PFSK-1 (cell line): ENCODE measurements around the gene TGIF2.

Experiments used
- FOXP2 ChIP-seq: optimal IDR thresholded peaks from 2 replicates; pipeline ENCODE3; 2011; ENCODE audit warnings: borderline replicate concordance, control low read depth, inconsistent platforms; ENCODE audit not compliant: insufficient read depth; ENCODE audit errors: extremely low read length, extremely low read depth
- POLR2AphosphoS5 ChIP-seq: IDR thresholded peaks from 2 replicates; pipeline ENCODE4 v1.6.1; 2012; ENCODE audit warnings: low read depth, mild to moderate bottlenecking, control low read depth, low read length, moderate library complexity
- SIN3A ChIP-seq: IDR thresholded peaks from 2 replicates; pipeline ENCODE4 v1.6.1; 2012; ENCODE audit warnings: mild to moderate bottlenecking, low read length, moderate library complexity, borderline replicate concordance; ENCODE audit not compliant: insufficient read depth
- TAF1 ChIP-seq: IDR thresholded peaks from 2 replicates; pipeline ENCODE4 v1.6.1; 2012; ENCODE audit warnings: low read length, control low read depth, borderline replicate concordance; ENCODE audit not compliant: insufficient read depth
- TF ChIP-seq, protein P1 (sequence below), 2 experiments: IDR thresholded peaks; 2 replicates each; pipeline versions ENCODE4 v1.6.1 to v1.8.0; 2011 to 2012; ENCODE audit warnings: low read depth in 2 of 2, low read length in 2 of 2, control low read depth in 1 of 2, inconsistent platforms in 1 of 2, mild to moderate bottlenecking in 1 of 2, moderate library complexity in 1 of 2; ENCODE audit not compliant: insufficient read depth in 1 of 2

Gene TGIF2

DNA sequence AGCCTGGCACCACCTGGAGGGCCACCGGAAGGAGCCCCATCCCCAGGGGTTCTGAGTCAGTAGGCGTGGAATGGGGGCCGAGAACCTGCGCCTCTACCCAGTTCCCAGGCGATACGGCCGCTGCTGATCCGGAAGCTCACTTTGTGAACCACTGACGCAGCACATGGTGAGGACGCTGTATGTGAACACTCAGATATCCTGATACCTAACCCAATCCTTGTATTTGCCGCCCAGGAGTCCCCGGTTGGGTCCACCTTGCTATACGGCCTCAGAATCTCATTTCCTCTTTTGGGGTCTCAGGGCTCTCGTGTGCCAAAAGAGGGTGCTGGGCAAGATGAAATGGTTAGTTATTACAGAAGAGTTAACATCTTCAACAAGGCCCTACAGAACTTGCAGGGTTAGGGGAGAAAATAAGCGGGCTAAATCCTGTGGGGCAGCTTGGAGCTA is 31.6 kb downstream of the TGIF2 start:
- TF ChIP-seq, protein P1, sequence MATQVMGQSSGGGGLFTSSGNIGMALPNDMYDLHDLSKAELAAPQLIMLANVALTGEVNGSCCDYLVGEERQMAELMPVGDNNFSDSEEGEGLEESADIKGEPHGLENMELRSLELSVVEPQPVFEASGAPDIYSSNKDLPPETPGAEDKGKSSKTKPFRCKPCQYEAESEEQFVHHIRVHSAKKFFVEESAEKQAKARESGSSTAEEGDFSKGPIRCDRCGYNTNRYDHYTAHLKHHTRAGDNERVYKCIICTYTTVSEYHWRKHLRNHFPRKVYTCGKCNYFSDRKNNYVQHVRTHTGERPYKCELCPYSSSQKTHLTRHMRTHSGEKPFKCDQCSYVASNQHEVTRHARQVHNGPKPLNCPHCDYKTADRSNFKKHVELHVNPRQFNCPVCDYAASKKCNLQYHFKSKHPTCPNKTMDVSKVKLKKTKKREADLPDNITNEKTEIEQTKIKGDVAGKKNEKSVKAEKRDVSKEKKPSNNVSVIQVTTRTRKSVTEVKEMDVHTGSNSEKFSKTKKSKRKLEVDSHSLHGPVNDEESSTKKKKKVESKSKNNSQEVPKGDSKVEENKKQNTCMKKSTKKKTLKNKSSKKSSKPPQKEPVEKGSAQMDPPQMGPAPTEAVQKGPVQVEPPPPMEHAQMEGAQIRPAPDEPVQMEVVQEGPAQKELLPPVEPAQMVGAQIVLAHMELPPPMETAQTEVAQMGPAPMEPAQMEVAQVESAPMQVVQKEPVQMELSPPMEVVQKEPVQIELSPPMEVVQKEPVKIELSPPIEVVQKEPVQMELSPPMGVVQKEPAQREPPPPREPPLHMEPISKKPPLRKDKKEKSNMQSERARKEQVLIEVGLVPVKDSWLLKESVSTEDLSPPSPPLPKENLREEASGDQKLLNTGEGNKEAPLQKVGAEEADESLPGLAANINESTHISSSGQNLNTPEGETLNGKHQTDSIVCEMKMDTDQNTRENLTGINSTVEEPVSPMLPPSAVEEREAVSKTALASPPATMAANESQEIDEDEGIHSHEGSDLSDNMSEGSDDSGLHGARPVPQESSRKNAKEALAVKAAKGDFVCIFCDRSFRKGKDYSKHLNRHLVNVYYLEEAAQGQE (IDR thresholded peaks at IDR 0.05; ENCODE audit: insufficient read depth in 1 of 2, low read depth in 2 of 2, low read length in 2 of 2): no peak
- TF ChIP-seq FOXP2 (no peak), SIN3A (no peak), TAF1 (no peak), POLR2AphosphoS5 (no peak)

- TF ChIP-seq POLR2AphosphoS5 (peak; percentile 76), FOXP2 (peak; percentile 91), SIN3A (0 out of 2 replicates have a peak, but pooled peaks have one; percentile 36)
- TF ChIP-seq, protein P1 (IDR thresholded peaks at IDR 0.05; ENCODE audit: insufficient read depth in 1 of 2, low read depth in 2 of 2, low read length in 2 of 2): no peak
Observed at GRCh38 chr20:36605399-36606157, 32.2 kb downstream of the TGIF2 start, which contains the start of gene RAB5IF. Gene RAB5IF (plus strand): TSS chr20:36605779. CDS start chr20:36605952, 173 bp downstream.

GRCh38 chr20:36606158-36607066 is 33.0 kb downstream of the TGIF2 start:
- TF ChIP-seq FOXP2 (no peak), POLR2AphosphoS5 (no peak), SIN3A (no peak), TAF1 (no peak)
- TF ChIP-seq, protein P1 (IDR thresholded peaks at IDR 0.05; ENCODE audit: insufficient read depth in 1 of 2, low read depth in 2 of 2, low read length in 2 of 2): no peak

DNA sequence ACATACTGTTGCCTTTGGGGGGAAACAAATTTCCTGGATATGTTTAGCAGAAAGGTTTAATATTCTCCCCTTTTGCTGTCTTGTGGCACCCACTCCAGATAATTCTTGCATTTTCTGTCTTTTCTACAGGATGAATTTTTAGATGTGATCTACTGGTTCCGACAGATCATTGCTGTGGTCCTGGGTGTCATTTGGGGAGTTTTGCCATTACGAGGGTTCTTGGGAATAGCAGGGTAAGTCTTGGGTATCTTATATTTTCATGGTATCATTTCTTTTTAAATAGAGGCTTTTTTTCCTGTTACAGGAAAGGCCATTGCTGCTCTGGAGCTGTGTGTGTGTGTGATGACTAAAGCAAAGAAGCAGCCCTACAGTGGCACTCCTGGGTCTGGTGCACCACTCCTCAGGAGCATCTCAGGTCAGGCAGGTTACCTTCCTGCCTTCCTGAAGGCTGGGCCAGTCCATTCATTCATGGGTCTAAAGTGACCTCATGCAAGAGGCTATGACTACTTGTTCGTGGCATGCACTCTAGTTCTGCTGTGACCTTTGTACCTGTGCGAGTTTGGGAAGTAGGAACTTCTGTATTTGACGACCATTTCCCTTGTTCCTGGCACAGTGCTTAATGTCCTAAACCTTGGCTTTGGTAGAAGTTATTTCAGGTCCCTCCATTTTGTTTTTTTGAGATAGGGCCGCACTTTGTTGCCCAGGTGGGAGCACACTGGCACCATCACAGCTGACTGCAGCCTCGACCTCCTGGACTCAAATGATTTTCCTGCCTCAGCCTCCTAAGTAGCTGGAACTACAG is 34.4 kb downstream of the TGIF2 start:
- no peak for TF ChIP-seq POLR2AphosphoS5
- TF ChIP-seq TAF1: no peak
- TF ChIP-seq, protein P1 (IDR thresholded peaks at IDR 0.05; ENCODE audit: insufficient read depth in 1 of 2, low read depth in 2 of 2, low read length in 2 of 2): no peak
- TF ChIP-seq FOXP2: no peak
- TF ChIP-seq SIN3A: no peak
